Brain microvascular endothelial cell (primary cell): Measurements from ENCODE around the gene CES4A.
A peak's percentile ranks its signal among the peaks of the same experiment; 100 is the strongest.

Experiments used
- DNase-seq: peaks from one replicate; pipeline ENCODE4 v3.0.0-alpha.2; 2020
- H3K27ac ChIP-seq: fragments of 250-450 bp; sonication (Bioruptor Pico); 2 replicates; pipeline ENCODE4 v1.5.1; 2020; ENCODE audit warnings: mild to moderate bottlenecking, moderate library complexity
- H3K27me3 ChIP-seq: fragments of 250-450 bp; sonication (Bioruptor Pico); replicated peaks from 2 replicates; pipeline ENCODE4 v1.5.1; 2020; ENCODE audit warnings: mild to moderate bottlenecking
- H3K36me3 ChIP-seq: fragments of 250-450 bp; sonication (Bioruptor Pico); replicated peaks from 2 replicates; pipeline ENCODE4 v1.5.1; 2020; ENCODE audit warnings: mild to moderate bottlenecking
- H3K4me3 ChIP-seq: 2 replicates; pipeline ENCODE4 v1.5.1; 2011; ENCODE audit warnings: low read depth, mild to moderate bottlenecking, control low read depth, low read length, moderate library complexity
- in situ Hi-C: cut with HindIII; loops from 2 replicates; pipeline ENCODE4 v1.10.0; 2017; ENCODE audit warnings: low sequenced_read_pairs, low pct_ligation_motif_present
- TF ChIP-seq, protein P1 (sequence below): IDR thresholded peaks from 2 replicates; pipeline ENCODE4 v1.5.1; 2011; ENCODE audit warnings: low read depth, mild to moderate bottlenecking, moderate library complexity, low read length, control low read depth, inconsistent platforms; ENCODE audit errors: missing control alignments

CES4A gene

DNA sequence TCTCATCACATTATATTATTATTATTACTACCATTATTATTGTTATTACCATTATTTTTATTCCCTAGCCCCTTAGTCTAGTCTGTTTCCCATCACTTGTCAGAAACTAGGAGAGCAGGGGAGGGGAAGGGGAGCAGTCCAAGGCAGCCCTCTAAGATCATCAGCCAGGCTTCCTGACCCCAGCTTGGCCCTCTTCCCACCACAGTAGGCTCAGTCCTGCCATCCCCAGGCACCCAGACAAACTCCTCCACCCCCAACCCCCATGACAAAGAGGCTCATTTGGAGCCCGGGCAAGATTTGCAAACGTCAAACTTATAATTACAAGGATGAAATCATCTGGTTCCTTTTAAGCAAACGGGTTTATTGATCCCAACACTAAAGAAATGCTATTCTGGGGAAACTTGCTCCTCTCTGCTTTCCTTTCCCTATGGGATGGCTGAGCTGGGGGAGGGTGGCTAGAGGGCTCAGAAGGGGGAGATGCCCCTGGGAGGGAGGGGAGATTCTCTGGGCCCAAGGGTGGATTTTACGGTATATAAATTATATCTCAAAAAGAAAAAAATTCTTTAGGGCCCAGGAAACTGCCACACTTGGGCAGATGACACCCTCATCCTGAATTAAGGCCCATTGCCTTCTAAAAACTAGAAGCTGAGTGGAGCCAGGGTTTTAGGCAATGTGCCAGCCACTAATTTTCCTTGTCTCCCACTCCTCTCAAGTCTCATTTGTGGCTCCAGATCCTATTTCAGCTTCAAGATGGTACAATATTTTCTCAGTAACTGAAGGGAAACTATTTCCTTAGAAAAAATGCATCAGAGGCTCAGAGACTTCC, 36.2 kb downstream of the CES4A start:
- Histone ChIP-seq H3K4me3 (no peak overlapping the region), H3K27ac (no peak overlapping the region), H3K27me3 (no peaks in the 10 kb centered on the region), H3K36me3 (no peaks in the 10 kb centered on the region)
- in situ Hi-C loops = no loop called here
- DNase-seq = no peak
- TF ChIP-seq, protein P1, sequence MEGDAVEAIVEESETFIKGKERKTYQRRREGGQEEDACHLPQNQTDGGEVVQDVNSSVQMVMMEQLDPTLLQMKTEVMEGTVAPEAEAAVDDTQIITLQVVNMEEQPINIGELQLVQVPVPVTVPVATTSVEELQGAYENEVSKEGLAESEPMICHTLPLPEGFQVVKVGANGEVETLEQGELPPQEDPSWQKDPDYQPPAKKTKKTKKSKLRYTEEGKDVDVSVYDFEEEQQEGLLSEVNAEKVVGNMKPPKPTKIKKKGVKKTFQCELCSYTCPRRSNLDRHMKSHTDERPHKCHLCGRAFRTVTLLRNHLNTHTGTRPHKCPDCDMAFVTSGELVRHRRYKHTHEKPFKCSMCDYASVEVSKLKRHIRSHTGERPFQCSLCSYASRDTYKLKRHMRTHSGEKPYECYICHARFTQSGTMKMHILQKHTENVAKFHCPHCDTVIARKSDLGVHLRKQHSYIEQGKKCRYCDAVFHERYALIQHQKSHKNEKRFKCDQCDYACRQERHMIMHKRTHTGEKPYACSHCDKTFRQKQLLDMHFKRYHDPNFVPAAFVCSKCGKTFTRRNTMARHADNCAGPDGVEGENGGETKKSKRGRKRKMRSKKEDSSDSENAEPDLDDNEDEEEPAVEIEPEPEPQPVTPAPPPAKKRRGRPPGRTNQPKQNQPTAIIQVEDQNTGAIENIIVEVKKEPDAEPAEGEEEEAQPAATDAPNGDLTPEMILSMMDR = no peak

DNA sequence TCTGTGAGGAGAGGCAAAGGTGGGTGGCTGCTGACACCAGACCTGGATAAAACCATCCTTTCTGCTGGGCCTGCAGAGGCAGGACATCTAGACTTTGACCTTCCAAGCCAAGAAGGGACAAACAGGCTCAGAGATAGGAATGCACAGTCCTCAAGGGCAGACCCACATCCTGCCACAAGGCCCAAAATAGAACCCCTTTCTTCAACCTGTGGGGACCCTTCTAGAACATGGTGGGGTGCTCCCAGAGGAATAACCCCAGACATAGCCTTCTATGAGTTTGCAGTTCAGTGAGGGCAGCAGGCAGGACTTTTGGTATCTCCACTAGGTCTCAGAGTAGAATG, 36.8 kb downstream of the CES4A start:
- Histone ChIP-seq H3K27ac (no peak overlapping the region), H3K4me3 (no peak overlapping the region), H3K27me3 (no peaks in the 10 kb centered on the region), H3K36me3 (no peaks in the 10 kb centered on the region)
- in situ Hi-C loops = no loop called here
- DNase-seq = no peak
- TF ChIP-seq, protein P1 = no peak

DNA sequence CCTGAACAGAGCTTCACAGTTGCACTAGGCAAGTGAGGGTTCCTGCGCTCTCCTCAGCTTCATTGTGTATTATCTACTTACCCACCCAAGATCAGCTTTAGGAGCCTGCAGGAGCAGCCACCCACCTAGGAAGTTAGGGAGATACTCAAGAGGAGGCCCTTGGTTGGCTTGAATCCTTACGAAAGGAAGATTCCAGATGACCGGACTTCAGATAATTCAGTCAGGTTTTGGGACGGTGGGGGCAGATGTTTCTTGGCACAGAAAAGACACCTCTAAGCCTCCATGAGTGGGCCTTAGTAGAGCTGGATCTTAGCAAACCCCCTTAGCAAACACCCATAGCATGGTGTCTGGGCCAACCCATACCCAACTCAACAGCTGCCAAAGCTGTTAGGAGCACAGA, 38.2 kb downstream of the CES4A start:
- H3K27ac ChIP-seq = no peak overlapping the region
- no peaks in the 10 kb centered on the region for H3K27me3 ChIP-seq
- TF ChIP-seq, protein P1 = no peak
- H3K36me3 ChIP-seq = no peaks in the 10 kb centered on the region
- DNase-seq = no peak
- in situ Hi-C loops = no loop called here
- H3K4me3 ChIP-seq = no peak overlapping the region

DNA sequence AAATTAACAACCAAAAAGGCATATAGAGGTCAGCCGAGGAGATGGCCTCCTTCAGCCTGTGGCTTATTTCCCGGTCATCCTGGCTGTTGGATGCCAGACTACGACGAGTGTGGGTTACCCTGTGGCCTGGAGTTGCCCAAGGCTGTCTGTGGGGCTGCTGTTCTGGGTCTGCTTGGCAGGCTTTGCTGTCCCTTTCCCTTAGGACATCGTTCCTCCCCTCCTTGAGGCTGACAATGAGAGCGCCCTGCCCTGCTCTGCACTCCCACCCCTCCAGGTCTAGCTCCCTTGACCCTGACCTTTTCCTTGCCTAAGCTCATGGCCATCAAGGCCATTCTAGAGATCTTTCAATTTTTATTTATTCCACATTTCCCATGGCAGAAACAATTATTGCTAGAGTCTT, 38.7 kb downstream of the CES4A start:
- TF ChIP-seq, protein P1 = no peak
- DNase-seq = no peak
- Histone ChIP-seq H3K4me3 (no peak overlapping the region), H3K36me3 (no peaks in the 10 kb centered on the region), H3K27ac (no peak overlapping the region), H3K27me3 (no peaks in the 10 kb centered on the region)
- in situ Hi-C loops = no loop called here

DNA sequence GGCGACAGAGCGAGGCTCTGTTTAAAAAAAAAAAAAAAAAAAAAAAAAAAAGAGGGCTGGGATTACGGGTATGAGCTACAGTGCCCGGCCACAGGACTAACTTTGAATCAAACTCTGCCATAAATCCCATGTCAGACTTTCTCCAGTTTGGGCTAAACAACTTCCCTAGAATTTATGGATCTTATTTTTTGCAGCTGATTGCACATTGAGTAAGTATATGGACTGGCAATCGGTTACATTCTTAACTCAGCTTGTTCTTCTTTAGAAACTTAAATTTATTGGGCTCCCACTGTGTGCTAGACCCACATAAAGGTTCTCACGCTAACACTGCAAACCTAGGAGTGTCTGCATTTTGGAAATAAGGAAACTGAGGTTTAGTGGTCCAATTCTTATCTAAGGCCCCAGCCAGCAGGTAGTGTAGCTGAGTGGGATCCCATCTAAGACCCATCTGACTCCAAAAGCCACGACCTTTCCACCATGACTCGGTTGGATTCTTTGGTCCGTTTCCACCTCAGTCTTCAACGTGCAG, 39.8 kb downstream of the CES4A start:
- TF ChIP-seq, protein P1 = no peak
- Histone ChIP-seq H3K36me3 (no peaks in the 10 kb centered on the region), H3K27ac (peak overlapping the region; percentile 75), H3K4me3 (peak overlapping the region; percentile 63), H3K27me3 (no peaks in the 10 kb centered on the region)
- in situ Hi-C loops = no loop called here
- no peak for DNase-seq

DNA sequence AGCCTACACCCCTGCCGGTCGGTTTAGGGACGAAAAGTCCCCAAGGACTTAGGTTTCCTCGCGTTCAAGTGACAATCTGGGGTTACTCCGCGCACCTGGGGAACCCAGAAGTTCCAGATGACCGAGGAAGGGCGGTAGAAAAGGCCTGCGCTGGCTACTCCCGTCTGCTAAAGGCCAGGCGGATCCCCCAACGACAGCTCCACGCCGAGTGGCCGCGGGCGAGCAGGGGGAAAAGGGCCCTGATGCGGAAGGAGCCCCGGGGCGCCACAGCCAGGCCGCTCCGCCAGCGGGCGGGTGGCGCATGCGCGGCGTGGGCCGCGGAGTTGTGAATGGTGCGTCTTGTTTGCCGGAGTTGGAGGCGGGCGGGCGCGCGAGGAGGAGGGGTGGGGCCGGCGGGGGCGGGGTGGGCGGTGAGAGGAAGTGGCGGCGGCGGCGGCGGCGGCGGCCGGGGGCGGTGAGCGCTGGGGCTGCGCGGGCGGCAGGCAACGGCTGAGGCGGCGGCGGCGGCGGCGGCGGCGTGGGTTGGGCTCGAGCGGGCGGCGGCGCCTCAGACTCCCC, 40.4 kb downstream of the CES4A start, which contains the start of gene CBFB:
Gene CBFB, plus strand, starts transcription at position 454 of the 558 bp plus-strand sequence. CDS start 259 bp downstream, outside the sequence.
- Histone ChIP-seq H3K27ac (peak within 1 kb of the TSS; percentile 75), H3K27me3 (no peaks in the 10 kb centered on the region), H3K36me3 (no peaks in the 10 kb centered on the region), H3K4me3 (peak within 1 kb of the TSS; percentile 80)
- TF ChIP-seq, protein P1 = peak; percentile 20
- in situ Hi-C loops = no loop called here
- peak; percentile 85 for DNase-seq
